ENCODE data around the gene COL24A1.

- no peak for TF ChIP-seq EZH2 (IDR thresholded peaks at IDR 0.05)
- no peak for TF ChIP-seq POLR2AphosphoS5 (IDR thresholded peaks at IDR 0.05; ENCODE audit: borderline replicate concordance, low read depth, low read length)
Measured at GRCh38 chr1:86114236-86114635, 42.3 kb downstream of the COL24A1 start.
